ENCODE data around the gene BLM.

DNA sequence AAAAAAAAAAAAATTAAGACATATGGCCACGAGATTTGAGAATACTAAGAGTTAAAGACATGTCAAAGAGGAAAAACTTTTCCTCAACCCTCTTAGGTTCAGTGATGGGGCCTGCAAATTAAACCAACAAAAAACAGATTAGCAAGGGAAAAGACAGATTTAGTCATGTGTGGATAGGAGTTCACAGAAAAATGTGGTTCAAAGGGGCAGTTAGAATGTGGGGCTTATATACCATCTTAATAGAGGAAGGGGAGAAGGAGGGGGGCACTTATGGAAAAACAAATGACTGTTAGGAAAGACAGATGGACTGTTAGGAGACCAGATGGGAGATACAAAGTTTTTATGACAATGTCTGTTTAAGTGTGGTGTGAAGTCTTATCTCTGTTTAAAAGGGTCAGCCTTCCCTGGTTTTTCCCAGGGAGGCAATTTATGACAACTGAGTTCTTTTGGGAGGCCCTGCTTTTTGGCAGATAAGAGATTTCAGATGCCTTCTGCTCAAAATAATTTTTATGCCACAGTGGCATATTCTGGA, 82.6 kb downstream of the BLM start:
- TF ChIP-seq, protein P1, sequence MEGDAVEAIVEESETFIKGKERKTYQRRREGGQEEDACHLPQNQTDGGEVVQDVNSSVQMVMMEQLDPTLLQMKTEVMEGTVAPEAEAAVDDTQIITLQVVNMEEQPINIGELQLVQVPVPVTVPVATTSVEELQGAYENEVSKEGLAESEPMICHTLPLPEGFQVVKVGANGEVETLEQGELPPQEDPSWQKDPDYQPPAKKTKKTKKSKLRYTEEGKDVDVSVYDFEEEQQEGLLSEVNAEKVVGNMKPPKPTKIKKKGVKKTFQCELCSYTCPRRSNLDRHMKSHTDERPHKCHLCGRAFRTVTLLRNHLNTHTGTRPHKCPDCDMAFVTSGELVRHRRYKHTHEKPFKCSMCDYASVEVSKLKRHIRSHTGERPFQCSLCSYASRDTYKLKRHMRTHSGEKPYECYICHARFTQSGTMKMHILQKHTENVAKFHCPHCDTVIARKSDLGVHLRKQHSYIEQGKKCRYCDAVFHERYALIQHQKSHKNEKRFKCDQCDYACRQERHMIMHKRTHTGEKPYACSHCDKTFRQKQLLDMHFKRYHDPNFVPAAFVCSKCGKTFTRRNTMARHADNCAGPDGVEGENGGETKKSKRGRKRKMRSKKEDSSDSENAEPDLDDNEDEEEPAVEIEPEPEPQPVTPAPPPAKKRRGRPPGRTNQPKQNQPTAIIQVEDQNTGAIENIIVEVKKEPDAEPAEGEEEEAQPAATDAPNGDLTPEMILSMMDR (IDR thresholded peaks at IDR 0.05), result no peak
- TF ChIP-seq FOSL2 (IDR thresholded peaks at IDR 0.05), result no peak
- no peak for TF ChIP-seq FOSL2 (CRISPR knock-in tag; IDR thresholded peaks at IDR 0.05)
- no peak for TF ChIP-seq ZSCAN20 (CRISPR knock-in tag; IDR thresholded peaks at IDR 0.05)
- no peak for TF ChIP-seq ZNF302 (CRISPR knock-in tag; IDR thresholded peaks at IDR 0.05)
- TF ChIP-seq, protein P2, sequence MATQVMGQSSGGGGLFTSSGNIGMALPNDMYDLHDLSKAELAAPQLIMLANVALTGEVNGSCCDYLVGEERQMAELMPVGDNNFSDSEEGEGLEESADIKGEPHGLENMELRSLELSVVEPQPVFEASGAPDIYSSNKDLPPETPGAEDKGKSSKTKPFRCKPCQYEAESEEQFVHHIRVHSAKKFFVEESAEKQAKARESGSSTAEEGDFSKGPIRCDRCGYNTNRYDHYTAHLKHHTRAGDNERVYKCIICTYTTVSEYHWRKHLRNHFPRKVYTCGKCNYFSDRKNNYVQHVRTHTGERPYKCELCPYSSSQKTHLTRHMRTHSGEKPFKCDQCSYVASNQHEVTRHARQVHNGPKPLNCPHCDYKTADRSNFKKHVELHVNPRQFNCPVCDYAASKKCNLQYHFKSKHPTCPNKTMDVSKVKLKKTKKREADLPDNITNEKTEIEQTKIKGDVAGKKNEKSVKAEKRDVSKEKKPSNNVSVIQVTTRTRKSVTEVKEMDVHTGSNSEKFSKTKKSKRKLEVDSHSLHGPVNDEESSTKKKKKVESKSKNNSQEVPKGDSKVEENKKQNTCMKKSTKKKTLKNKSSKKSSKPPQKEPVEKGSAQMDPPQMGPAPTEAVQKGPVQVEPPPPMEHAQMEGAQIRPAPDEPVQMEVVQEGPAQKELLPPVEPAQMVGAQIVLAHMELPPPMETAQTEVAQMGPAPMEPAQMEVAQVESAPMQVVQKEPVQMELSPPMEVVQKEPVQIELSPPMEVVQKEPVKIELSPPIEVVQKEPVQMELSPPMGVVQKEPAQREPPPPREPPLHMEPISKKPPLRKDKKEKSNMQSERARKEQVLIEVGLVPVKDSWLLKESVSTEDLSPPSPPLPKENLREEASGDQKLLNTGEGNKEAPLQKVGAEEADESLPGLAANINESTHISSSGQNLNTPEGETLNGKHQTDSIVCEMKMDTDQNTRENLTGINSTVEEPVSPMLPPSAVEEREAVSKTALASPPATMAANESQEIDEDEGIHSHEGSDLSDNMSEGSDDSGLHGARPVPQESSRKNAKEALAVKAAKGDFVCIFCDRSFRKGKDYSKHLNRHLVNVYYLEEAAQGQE (IDR thresholded peaks at IDR 0.05), result no peak
- no peak for TF ChIP-seq SREBF2 (IDR thresholded peaks at IDR 0.05)
- TF ChIP-seq, protein P3, sequence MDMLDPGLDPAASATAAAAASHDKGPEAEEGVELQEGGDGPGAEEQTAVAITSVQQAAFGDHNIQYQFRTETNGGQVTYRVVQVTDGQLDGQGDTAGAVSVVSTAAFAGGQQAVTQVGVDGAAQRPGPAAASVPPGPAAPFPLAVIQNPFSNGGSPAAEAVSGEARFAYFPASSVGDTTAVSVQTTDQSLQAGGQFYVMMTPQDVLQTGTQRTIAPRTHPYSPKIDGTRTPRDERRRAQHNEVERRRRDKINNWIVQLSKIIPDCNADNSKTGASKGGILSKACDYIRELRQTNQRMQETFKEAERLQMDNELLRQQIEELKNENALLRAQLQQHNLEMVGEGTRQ (IDR thresholded peaks at IDR 0.05), result no peak
- TF ChIP-seq KDM5A (IDR thresholded peaks at IDR 0.05), result no peak
- TF ChIP-seq MYC (IDR thresholded peaks at IDR 0.05; ENCODE audit: borderline replicate concordance, low read length), result no peak
